GM12878 (cell line): ENCODE measurements around the gene CFAP65. TPM values are rescaled to one million over a fixed set of nuclear protein-coding genes. Genes with fewer than 3 reads are reported as not detected.

Experiments
- ATAC-seq: fragments of 200-7000 bp; cut with Tn5 transposase; 3 replicates; pipeline ENCODE4 v1.9.1; 2020; ENCODE audit warnings: mild to moderate bottlenecking, moderate library complexity
- BruUV-seq: library from RNA; stranded (reverse); fragments of 400-500 nt; replicated peaks from 2 replicates; lab custom pipeline; 2021; lab: Mats Ljungman, UMichigan
- CTCF ChIA-PET: fragments of 300-600 bp; sonication (Branson Sonifier 250); formaldehyde crosslinking; extraction: SDS; loops from one replicate; lab custom pipeline; 2021; ENCODE audit warnings: inconsistent platforms; lab: Yijun Ruan, JAX
- POLR2A ChIA-PET: fragments of 350-600 bp; formaldehyde crosslinking; extraction: SDS; loops from one replicate; lab custom pipeline; 2021; ENCODE audit warnings: inconsistent platforms; lab: Charles Lee
- RAD21 ChIA-PET: fragments of 300-600 bp; sonication (Branson Sonifier 250); formaldehyde crosslinking; loops from one replicate; lab custom pipeline; 2023; ENCODE audit warnings: antibody characterized with exemption; ENCODE audit not compliant: unreplicated experiment; lab: Charles Lee
- SMC1A ChIA-PET: fragments of 300-600 bp; sonication (Branson Sonifier 250); formaldehyde crosslinking; loops from one replicate; lab custom pipeline; 2023; ENCODE audit not compliant: unreplicated experiment, uncharacterized antibody; lab: Charles Lee
- DNase-seq: peaks from one replicate; pipeline ENCODE4 v3.0.0-alpha.2; 2011; ENCODE audit warnings: low read depth, low spot score
- FAIRE-seq: peaks from 3 replicates; lab custom pipeline; 2011; peaks lifted over from hg19 to GRCh38; lab: Jason Lieb, UNC
- H2AFZ ChIP-seq: 2 replicates; pipeline ENCODE4 v1.6.0; 2011; ENCODE audit warnings: low read depth, low read length, control low read depth; ENCODE audit not compliant: control insufficient read depth
- H3K27ac ChIP-seq: 2 replicates; pipeline ENCODE4 v1.5.1; 2011; ENCODE audit warnings: control low read depth; ENCODE audit not compliant: control insufficient read depth, insufficient read depth
- H3K27me3 ChIP-seq, 2 experiments: replicated peaks in 1 of 2; 2 replicates each; pipeline versions ENCODE4 v1.6.0 to v1.6.1; 2011; ENCODE audit warnings: low read length in 1 of 2; ENCODE audit not compliant: control insufficient read depth in 2 of 2, insufficient read depth in 2 of 2
- H3K36me3 ChIP-seq, 2 experiments: 2 replicates each; pipeline ENCODE4 v1.5.1; 2011; ENCODE audit warnings: low read length in 1 of 2; ENCODE audit not compliant: control insufficient read depth in 2 of 2, insufficient read depth in 2 of 2
- H3K4me1 ChIP-seq: 2 replicates; pipeline ENCODE4 v1.6.1; 2011; ENCODE audit warnings: mild to moderate bottlenecking, low read length, moderate library complexity, mixed read lengths; ENCODE audit not compliant: control insufficient read depth, insufficient read depth
- H3K4me2 ChIP-seq: 2 replicates; pipeline ENCODE4 v1.6.0; 2011; ENCODE audit warnings: control low read depth; ENCODE audit not compliant: control insufficient read depth, insufficient read depth
- H3K4me3 ChIP-seq: fragments of 200-600 bp; sonication (generic); 2 replicates; pipeline ENCODE4 v1.5.1; 2016
- H3K79me2 ChIP-seq: 2 replicates; pipeline ENCODE4 v1.6.0; 2011; ENCODE audit warnings: low read length; ENCODE audit not compliant: control insufficient read depth, insufficient read depth
- H3K9ac ChIP-seq: 2 replicates; pipeline ENCODE4 v1.8.0; 2011; ENCODE audit warnings: low read length, control low read depth, mixed read lengths; ENCODE audit not compliant: control insufficient read depth, insufficient read depth
- H3K9me3 ChIP-seq: replicated peaks from 3 replicates; pipeline ENCODE4 v1.5.1; 2011; ENCODE audit warnings: mild to moderate bottlenecking, low read length; ENCODE audit not compliant: control insufficient read depth, insufficient read depth
- H4K20me1 ChIP-seq: 2 replicates; pipeline ENCODE4 v1.6.0; 2011; ENCODE audit not compliant: control insufficient read depth, insufficient read depth
- BCLAF1 ChIP-seq: fragments of 450-650 bp; IDR thresholded peaks from 2 replicates; pipeline ENCODE4 v1.6.1; 2017; ENCODE audit warnings: antibody characterized with exemption, mild to moderate bottlenecking, moderate library complexity
- BHLHE40 ChIP-seq, 2 experiments: fragments of 450-650 bp in 1 of 2; IDR thresholded peaks; 2 replicates each; pipeline ENCODE4 v1.6.1; 2011 to 2017; ENCODE audit warnings: low read depth in 2 of 2, borderline replicate concordance in 1 of 2, improper control_type of control experiment in 1 of 2, low read length in 1 of 2, mild to moderate bottlenecking in 1 of 2
- CREM ChIP-seq: IDR thresholded peaks from 2 replicates; pipeline ENCODE4 v1.6.1; 2014; ENCODE audit warnings: antibody characterized with exemption, low read depth
- HDGF ChIP-seq: fragments of 450-650 bp; IDR thresholded peaks from 2 replicates; pipeline ENCODE4 v1.6.1; 2016; ENCODE audit warnings: antibody characterized with exemption
- WGBS: methylation state at CpG from one replicate; pipeline ENCODE4 v1.1.6; 2016; ENCODE audit warnings: low lambda C conversion rate; ENCODE audit not compliant: insufficient replicate concordance, insufficient coverage; ENCODE audit errors: missing lambda C conversion rate; 5-methylcytosine and 5-hydroxymethylcytosine counted together
- in situ Hi-C: fragments of 300-500 bp; cut with MboI; formaldehyde crosslinking; loops from 9 replicates; pipeline ENCODE4 v1.14.3; 2018; ENCODE audit warnings: mixed read lengths
- intact Hi-C: fragments of 100-400 bp; cut with micrococcal nuclease; formaldehyde crosslinking; loops from one replicate; pipeline ENCODE4 v1.14.2; 2022; ENCODE audit not compliant: unreplicated experiment
- polyA plus RNA-seq, 11 experiments: library from polyadenylated mRNA; depleted of rRNA in 4 of 11; unstranded in 6 of 11; stranded (reverse) in 5 of 11; fragments of >200 nt; fragmentation: Nextera tagmentation in 4 of 11; fragmentation: Illumina TruSeq in 1 of 11; extraction: Ambion mirVana in 4 of 11; extraction: Trizol in 1 of 11; gene quantifications; 1 replicate in 1 of 11; 2 replicates in 10 of 11; pipeline versions ENCODE4 v1.2.1 to v1.2.3, GENCODE V29; 2011 to 2016; ENCODE audit warnings: inconsistent platforms in 2 of 11, missing spikeins in 2 of 11, low read depth in 1 of 11
- total RNA-seq, 4 experiments: library from RNA; depleted of rRNA in 3 of 4; stranded (reverse); fragments of >200 nt in 3 of 4; fragmentation: Illumina TruSeq in 1 of 4; extraction: Trizol in 1 of 4; gene quantifications; 2 replicates each; pipeline versions ENCODE4 v1.2.1 to v1.2.3, GENCODE V29; 2013 to 2021

The CFAP65 gene
- total and polyA plus RNA-seq, 10 of the 15 experiments (the other 5 are each of a cell fraction or from before 2014, with no cell fraction given), result not detected

- Histone ChIP-seq H2AFZ (no peak overlapping the region), H3K9ac (no peak overlapping the region), H3K4me1 (no peaks in the 10 kb centered on the region; the same call in 1 of the 2 replicates), H3K9me3 (no peaks in the 10 kb centered on the region), H4K20me1 (no peaks in the 10 kb centered on the region; the same call in 1 of the 2 replicates), H3K79me2 (no peaks in the 10 kb centered on the region), H3K27me3 (no peaks in the 10 kb centered on the region; a peak in 3 of 4 replicates), H3K27ac (no peak overlapping the region), H3K36me3 (no peaks in the 10 kb centered on the region), H3K4me3 (no peak overlapping the region), H3K4me2 (no peak overlapping the region)
- TF ChIP-seq BHLHE40 (IDR thresholded peaks at IDR 0.05; ENCODE audit: borderline replicate concordance in 1 of 2, low read depth in 2 of 2, low read length in 1 of 2), result no peak
- TF ChIP-seq CREM, result no peak
- TF ChIP-seq BCLAF1, result no peak
- TF ChIP-seq HDGF, result no peak
- in situ Hi-C loops (no loop called here), intact Hi-C loops (no loop called here)
- ChIA-PET SMC1A (interaction anchor here (0.8 to 2.1 kb wide), 4 partner anchors 17 to 179 kb away, joined by 3 to 5 read pairs (median 3); no protein-coding TSS in a partner anchor), RAD21 (interaction anchor here (0.8 to 2.1 kb wide), 2 partner anchors 77 to 78 kb away, joined by 3 to 7 read pairs; no protein-coding TSS in a partner anchor), CTCF (interaction anchor here (0.7 to 5.4 kb wide), 6 partner anchors 21 to 129 kb away, joined by 3 to 43 read pairs (median 4); no protein-coding TSS in a partner anchor), POLR2A (no interaction called here)
- DNase-seq (no peak), ATAC-seq (no peak), FAIRE-seq (no peak)
- BruUV-seq, result no TSS peak
- WGBS, result 21% methylated on average over 3 of the region's 4 CpGs
Measured at GRCh38 chr2:218975060-218975777, 66.1 kb downstream of the CFAP65 start.
